Calu3 (cell line): ENCODE measurements around the gene PCGF3. TPM values are rescaled to one million over a fixed set of nuclear protein-coding genes. Genes with fewer than 3 reads are reported as not detected.

Source experiments
- BruUV-seq: library from RNA; stranded (reverse); fragments of 400-500 nt; replicated peaks from 2 replicates; lab custom pipeline; 2021; lab: Mats Ljungman, UMichigan
- CTCF ChIA-PET: fragments of 300-600 bp; sonication (Branson Sonifier 250); formaldehyde crosslinking; loops from one replicate; lab custom pipeline; 2022; ENCODE audit warnings: antibody characterized with exemption; lab: Charles Lee
- DNase-seq: peaks from one replicate; pipeline ENCODE4 v3.0.0; 2022
- H3K27ac Mint-ChIP-seq: one replicate; pipeline ENCODE4 v1.8.0; 2022; ENCODE audit warnings: mixed read lengths; ENCODE audit not compliant: unreplicated experiment
- H3K27me3 Mint-ChIP-seq: one replicate; pipeline ENCODE4 v1.8.0; 2022; ENCODE audit warnings: mixed read lengths; ENCODE audit not compliant: unreplicated experiment
- H3K36me3 Mint-ChIP-seq: one replicate; pipeline ENCODE4 v1.8.0; 2022; ENCODE audit warnings: mild to moderate bottlenecking, moderate library complexity, mixed read lengths; ENCODE audit not compliant: insufficient read depth, unreplicated experiment
- H3K4me1 Mint-ChIP-seq: one replicate; pipeline ENCODE4 v1.8.0; 2022; ENCODE audit warnings: mild to moderate bottlenecking, low read depth, mixed read lengths; ENCODE audit not compliant: unreplicated experiment
- H3K4me3 Mint-ChIP-seq: one replicate; pipeline ENCODE4 v1.8.0; 2022; ENCODE audit warnings: mild to moderate bottlenecking, low read depth, moderate library complexity, mixed read lengths; ENCODE audit not compliant: unreplicated experiment
- H3K9me3 Mint-ChIP-seq: one replicate; pipeline ENCODE4 v1.8.0; 2022; ENCODE audit warnings: low read depth, mixed read lengths; ENCODE audit not compliant: unreplicated experiment
- CTCF ChIP-seq: fragments of 200-600 bp; IDR thresholded peaks from one replicate; pipeline ENCODE4 v1.8.0; 2022; ENCODE audit warnings: antibody characterized with exemption; ENCODE audit not compliant: unreplicated experiment
- intact Hi-C: fragments of 100-400 bp; cut with micrococcal nuclease; formaldehyde crosslinking; loops from one replicate; pipeline ENCODE4 v1.10.0; 2022; ENCODE audit not compliant: unreplicated experiment
- total RNA-seq: library from RNA; stranded (reverse); gene quantifications from 2 replicates; pipeline ENCODE4 v1.2.3, GENCODE V29; 2022

PCGF3 gene
- total RNA-seq, 1 experiment from 2014 or later = 30.0 TPM

GRCh38 chr4:732911-733630, 27.4 kb downstream of the PCGF3 start:
- BruUV-seq = no TSS peak
- intact Hi-C loops = no loop called here
- Mint-ChIP-seq H3K27me3 (no peaks in the 10 kb centered on the region), H3K4me1 (no peaks in the 10 kb centered on the region), H3K27ac (no peak overlapping the region), H3K9me3 (peaks cover 3% of the 10 kb centered on the region), H3K36me3 (peaks cover 12% of the 10 kb centered on the region), H3K4me3 (no peak overlapping the region)
- no peak for DNase-seq
- CTCF ChIA-PET = no interaction called here
- no peak for TF ChIP-seq CTCF

- Mint-ChIP-seq H3K4me3 (no peak overlapping the region), H3K9me3 (peaks cover 3% of the 10 kb centered on the region), H3K27ac (no peak overlapping the region), H3K36me3 (peaks cover 13% of the 10 kb centered on the region), H3K4me1 (no peaks in the 10 kb centered on the region), H3K27me3 (no peaks in the 10 kb centered on the region)
- no TSS peak for BruUV-seq
- intact Hi-C loops = no loop called here
- no peak for TF ChIP-seq CTCF
- CTCF ChIA-PET = no interaction called here
- DNase-seq = no peak
Observed at GRCh38 chr4:733631-733980, 28.0 kb downstream of the PCGF3 start.

GRCh38 chr4:734075-734474, 28.4 kb downstream of the PCGF3 start:
- Mint-ChIP-seq H3K36me3 (peaks cover 13% of the 10 kb centered on the region), H3K27ac (no peak overlapping the region), H3K4me1 (no peaks in the 10 kb centered on the region), H3K27me3 (no peaks in the 10 kb centered on the region), H3K4me3 (no peak overlapping the region), H3K9me3 (peaks cover 3% of the 10 kb centered on the region)
- CTCF ChIA-PET = no interaction called here
- DNase-seq = no peak
- intact Hi-C loops = no loop called here
- TF ChIP-seq CTCF = no peak
- BruUV-seq = no TSS peak

- H3K9me3 Mint-ChIP-seq = no peaks in the 10 kb centered on the region
- peaks cover 13% of the 10 kb centered on the region for H3K36me3 Mint-ChIP-seq
- no peaks in the 10 kb centered on the region for H3K27me3 Mint-ChIP-seq
- H3K4me3 Mint-ChIP-seq = no peak overlapping the region
- no peaks in the 10 kb centered on the region for H3K4me1 Mint-ChIP-seq
- H3K27ac Mint-ChIP-seq = no peak overlapping the region
- DNase-seq = no peak
- intact Hi-C loops = no loop called here
- CTCF ChIA-PET = no interaction called here
- no TSS peak for BruUV-seq
- no peak for TF ChIP-seq CTCF
Observed at GRCh38 chr4:734951-735350, 29.3 kb downstream of the PCGF3 start.
